Breast epithelium (tissue), 4 donors: ENCODE measurements around the gene LRRIQ3. TPM values are rescaled to one million over a fixed set of nuclear protein-coding genes. Genes with fewer than 3 reads are reported as not detected.

ENCODE experiments used
- DNase-seq, 2 donors: peaks; one replicate each; pipeline ENCODE4 v3.0.0-alpha.2; 2019; ENCODE audit warnings: low spot score in 2 of 2
- H3K27ac ChIP-seq, 2 donors: fragments of 200-600 bp; sonication (generic) in 1 of 2; one replicate each; pipeline ENCODE4 v1.5.1; 2016 to 2019; ENCODE audit warnings: mild to moderate bottlenecking in 1 of 2
- H3K27me3 ChIP-seq, 2 donors: fragments of 200-600 bp; sonication (generic) in 1 of 2; one replicate each; pipeline versions ENCODE4 v1.5.1 to v1.6.0; 2017 to 2019; ENCODE audit warnings: control low read depth in 1 of 2, mild to moderate bottlenecking in 1 of 2
- H3K36me3 ChIP-seq: fragments of 200-600 bp; one replicate; pipeline ENCODE4 v1.5.1; 2019
- H3K4me1 ChIP-seq, 2 donors: fragments of 200-600 bp; sonication (generic); one replicate each; pipeline ENCODE4 v1.5.1; 2016 to 2019; ENCODE audit warnings: control low read depth in 1 of 2
- H3K4me3 ChIP-seq, 3 donors: fragments of 200-600 bp; sonication (generic); 1 replicate in 2 of 3; 2 replicates in 1 of 3; pipeline ENCODE4 v1.5.1; 2016 to 2019; ENCODE audit warnings: mild to moderate bottlenecking in 3 of 3, moderate library complexity in 2 of 3
- H3K9me3 ChIP-seq, 2 donors: fragments of 200-600 bp; sonication (generic) in 1 of 2; one replicate each; pipeline ENCODE4 v1.5.1; 2016 to 2019; ENCODE audit warnings: control low read depth in 1 of 2
- CTCF ChIP-seq, 3 donors: fragments of 450-650 bp; IDR thresholded peaks; one replicate each; pipeline ENCODE4 v1.5.1; 2016 to 2017; ENCODE audit warnings: antibody characterized with exemption in 3 of 3, mild to moderate bottlenecking in 3 of 3, moderate library complexity in 3 of 3
- POLR2A ChIP-seq: fragments of 450-650 bp; IDR thresholded peaks from one replicate; pipeline ENCODE4 v1.6.1; 2016; ENCODE audit warnings: antibody characterized with exemption, mild to moderate bottlenecking, moderate library complexity
- POLR2AphosphoS5 ChIP-seq, 3 donors: sonication (generic); formaldehyde crosslinking; IDR thresholded peaks; one replicate each; pipeline ENCODE4 v1.6.1; 2017; ENCODE audit warnings: antibody characterized with exemption in 3 of 3
- intact Hi-C: fragments of 100-400 bp; cut with DNase I; formaldehyde crosslinking; loops from one replicate; pipeline ENCODE4 v1.15.1; 2023; ENCODE audit warnings: low total_unique reads
- total RNA-seq, 3 donors: library from RNA; depleted of rRNA; stranded (reverse); fragments of >200 nt; gene quantifications; one replicate each; pipeline ENCODE4 v1.1.0, GENCODE V29; 2016

Gene LRRIQ3
- total RNA-seq, 3 donors from 2014 or later = 0.33 to 2.6 (median 1.8) TPM

DNA sequence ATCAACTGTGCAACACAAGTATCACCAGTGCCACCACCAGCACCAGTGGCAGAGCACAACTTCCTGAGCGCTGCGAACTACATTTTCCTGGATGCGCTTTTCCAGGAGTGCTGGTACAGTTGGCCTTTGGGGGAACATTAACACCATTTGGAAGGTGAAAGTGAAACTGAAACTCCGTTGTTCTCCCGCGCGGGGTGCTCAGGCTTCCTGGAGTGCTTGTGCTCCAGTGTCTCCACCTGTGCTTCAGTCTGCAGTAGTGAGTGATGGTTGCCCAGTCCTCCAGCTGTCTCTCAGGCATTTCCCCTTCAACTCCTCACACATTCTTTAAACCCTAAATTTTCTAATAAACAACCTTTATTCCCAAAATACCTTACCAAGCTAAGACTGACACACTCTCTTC, 187.8 kb downstream of the LRRIQ3 start:
- Histone ChIP-seq H3K36me3 (no peaks in the 10 kb centered on the region), H3K27ac (no peak overlapping the region), H3K27me3 (no peaks in the 10 kb centered on the region), H3K4me3 (no peak overlapping the region), H3K9me3 (no peaks in the 10 kb centered on the region), H3K4me1 (no peaks in the 10 kb centered on the region)
- TF ChIP-seq CTCF (IDR thresholded peaks at IDR 0.05) (no peak), POLR2A (no peak), POLR2AphosphoS5 (IDR thresholded peaks at IDR 0.05) (no peak)
- DNase-seq = no peak
- intact Hi-C loops = no loop called here

- Histone ChIP-seq H3K4me3 (no peak overlapping the region), H3K9me3 (no peaks in the 10 kb centered on the region), H3K4me1 (no peaks in the 10 kb centered on the region), H3K27ac (no peak overlapping the region), H3K27me3 (no peaks in the 10 kb centered on the region), H3K36me3 (no peaks in the 10 kb centered on the region)
- DNase-seq = no peak
- intact Hi-C loops = no loop called here
- TF ChIP-seq POLR2A (no peak), CTCF (IDR thresholded peaks at IDR 0.05) (no peak), POLR2AphosphoS5 (IDR thresholded peaks at IDR 0.05) (no peak)
Measured at GRCh38 chr1:74005533-74005932, 192.4 kb downstream of the LRRIQ3 start.

DNA sequence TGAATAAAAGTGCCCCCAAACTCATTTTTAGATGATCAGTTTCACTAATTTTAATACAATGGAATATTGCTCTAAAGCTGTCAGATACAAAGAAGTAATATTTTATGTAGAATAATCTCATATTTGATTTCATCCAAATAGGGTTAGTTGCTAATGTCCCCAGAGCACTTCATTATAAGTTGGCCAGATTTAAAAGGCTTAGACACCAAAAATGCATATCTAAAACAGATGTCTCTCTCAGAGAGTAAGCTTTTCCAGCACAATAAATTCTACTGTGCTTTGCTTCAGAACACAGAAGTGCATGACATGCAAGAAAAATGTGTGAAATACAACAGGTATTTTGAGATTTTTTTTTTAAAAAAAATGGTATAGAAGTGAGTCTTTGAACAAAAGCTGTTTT, 194.2 kb downstream of the LRRIQ3 start:
- Histone ChIP-seq H3K4me1 (no peaks in the 10 kb centered on the region), H3K36me3 (no peaks in the 10 kb centered on the region), H3K27ac (no peak overlapping the region), H3K27me3 (no peaks in the 10 kb centered on the region), H3K4me3 (no peak overlapping the region), H3K9me3 (no peaks in the 10 kb centered on the region)
- no peak for DNase-seq
- intact Hi-C loops = no loop called here
- TF ChIP-seq POLR2A = no peak
- TF ChIP-seq POLR2AphosphoS5 (IDR thresholded peaks at IDR 0.05) = no peak
- no peak for TF ChIP-seq CTCF (IDR thresholded peaks at IDR 0.05)

GRCh38 chr1:73998348-73998959, 199.5 kb downstream of the LRRIQ3 start:
- Histone ChIP-seq H3K27ac (no peak overlapping the region), H3K27me3 (no peaks in the 10 kb centered on the region), H3K36me3 (no peaks in the 10 kb centered on the region), H3K9me3 (no peaks in the 10 kb centered on the region), H3K4me1 (no peaks in the 10 kb centered on the region), H3K4me3 (no peak overlapping the region)
- TF ChIP-seq POLR2A = no peak
- TF ChIP-seq CTCF (IDR thresholded peaks at IDR 0.05) = no peak
- TF ChIP-seq POLR2AphosphoS5 (IDR thresholded peaks at IDR 0.05) = no peak
- intact Hi-C loops = no loop called here
- DNase-seq = no peak

- H3K9me3 ChIP-seq = peaks cover 0 to 2% of the 10 kb centered on the region in 2 donors
- H3K27me3 ChIP-seq = no peaks in the 10 kb centered on the region
- intact Hi-C loops = no loop called here
- no peak for TF ChIP-seq POLR2A
- no peak for TF ChIP-seq POLR2AphosphoS5 (IDR thresholded peaks at IDR 0.05)
- TF ChIP-seq CTCF (IDR thresholded peaks at IDR 0.05) = no peak
- H3K27ac ChIP-seq = no peak overlapping the region
- H3K36me3 ChIP-seq = no peaks in the 10 kb centered on the region
- DNase-seq = no peak
- no peaks in the 10 kb centered on the region for H3K4me1 ChIP-seq
- no peak overlapping the region for H3K4me3 ChIP-seq
Measured at GRCh38 chr1:73980324-73981040, 217.5 kb downstream of the LRRIQ3 start.
